ENCODE measurements around the gene VWA5B1. TPM values are rescaled to one million over a fixed set of nuclear protein-coding genes. Genes with fewer than 3 reads are reported as not detected.

The VWA5B1 gene
- total RNA-seq, 1 donor, result not detected

GRCh38 chr1:20368866-20369470, 78.3 kb downstream of the VWA5B1 start:
- peak; percentile 54 for DNase-seq (ENCODE audit: insufficient read length, low spot score, missing footprints)
- Histone ChIP-seq H3K79me2 (ENCODE audit: insufficient read depth, low read length) (no peaks in the 10 kb centered on the region), H4K20me1 (ENCODE audit: insufficient read depth, low read length) (peaks cover 5% of the 10 kb centered on the region), H3K4me1 (ENCODE audit: insufficient read depth, low read length) (no peaks in the 10 kb centered on the region), H2AFZ (ENCODE audit: low read length) (no peak overlapping the region), H3K4me2 (ENCODE audit: insufficient read depth, low read length) (no peak overlapping the region), H3K27ac (ENCODE audit: low read depth, low read length) (no peak overlapping the region), H3K4me3 (ENCODE audit: insufficient read depth, low read length) (no peak overlapping the region), H3K27me3 (ENCODE audit: insufficient read depth, low read length) (peaks cover 69% of the 10 kb centered on the region), H3K36me3 (ENCODE audit: insufficient read depth, low read length) (no peaks in the 10 kb centered on the region), H3K9me3 (ENCODE audit: low read depth, low read length) (no peaks in the 10 kb centered on the region)
- TF ChIP-seq CTCF (IDR thresholded peaks at IDR 0.05; ENCODE audit: extremely low read depth, low read depth, low read length), result no peak

- Histone ChIP-seq H3K4me1 (ENCODE audit: insufficient read depth, low read length) (no peaks in the 10 kb centered on the region), H3K79me2 (ENCODE audit: insufficient read depth, low read length) (no peaks in the 10 kb centered on the region), H3K27me3 (ENCODE audit: insufficient read depth, low read length) (peaks cover 53% of the 10 kb centered on the region), H3K36me3 (ENCODE audit: insufficient read depth, low read length) (no peaks in the 10 kb centered on the region), H3K4me2 (ENCODE audit: insufficient read depth, low read length) (no peak overlapping the region), H3K4me3 (ENCODE audit: insufficient read depth, low read length) (no peak overlapping the region), H3K27ac (ENCODE audit: low read depth, low read length) (no peak overlapping the region), H3K9me3 (ENCODE audit: low read depth, low read length) (no peaks in the 10 kb centered on the region), H4K20me1 (ENCODE audit: insufficient read depth, low read length) (peaks cover 5% of the 10 kb centered on the region), H2AFZ (ENCODE audit: low read length) (no peak overlapping the region)
- DNase-seq (ENCODE audit: insufficient read length, low spot score, missing footprints), result peak; percentile 29
- no peak for TF ChIP-seq CTCF (IDR thresholded peaks at IDR 0.05; ENCODE audit: extremely low read depth, low read depth, low read length)
Observed at GRCh38 chr1:20370698-20371097, 80.0 kb downstream of the VWA5B1 start.

- no peak overlapping the region for H2AFZ ChIP-seq (ENCODE audit: low read length)
- H3K4me2 ChIP-seq (ENCODE audit: insufficient read depth, low read length), result no peak overlapping the region
- H3K4me1 ChIP-seq (ENCODE audit: insufficient read depth, low read length), result no peaks in the 10 kb centered on the region
- H3K79me2 ChIP-seq (ENCODE audit: insufficient read depth, low read length), result no peaks in the 10 kb centered on the region
- no peak for TF ChIP-seq CTCF (IDR thresholded peaks at IDR 0.05; ENCODE audit: extremely low read depth, low read depth, low read length)
- peak; percentile 18 for DNase-seq (ENCODE audit: insufficient read length, low spot score, missing footprints)
- H3K27me3 ChIP-seq (ENCODE audit: insufficient read depth, low read length), result peaks cover 46% of the 10 kb centered on the region
- no peak overlapping the region for H3K27ac ChIP-seq (ENCODE audit: low read depth, low read length)
- peaks cover 5% of the 10 kb centered on the region for H4K20me1 ChIP-seq (ENCODE audit: insufficient read depth, low read length)
- H3K9me3 ChIP-seq (ENCODE audit: low read depth, low read length), result no peaks in the 10 kb centered on the region
- no peaks in the 10 kb centered on the region for H3K36me3 ChIP-seq (ENCODE audit: insufficient read depth, low read length)
- no peak overlapping the region for H3K4me3 ChIP-seq (ENCODE audit: insufficient read depth, low read length)
Observed at GRCh38 chr1:20371411-20371810, 80.7 kb downstream of the VWA5B1 start.

GRCh38 chr1:20371883-20372282, 81.2 kb downstream of the VWA5B1 start:
- no peaks in the 10 kb centered on the region for H3K79me2 ChIP-seq (ENCODE audit: insufficient read depth, low read length)
- H3K4me2 ChIP-seq (ENCODE audit: insufficient read depth, low read length), result no peak overlapping the region
- H3K4me3 ChIP-seq (ENCODE audit: insufficient read depth, low read length), result no peak overlapping the region
- no peaks in the 10 kb centered on the region for H3K9me3 ChIP-seq (ENCODE audit: low read depth, low read length)
- no peak overlapping the region for H3K27ac ChIP-seq (ENCODE audit: low read depth, low read length)
- no peak overlapping the region for H2AFZ ChIP-seq (ENCODE audit: low read length)
- peaks cover 44% of the 10 kb centered on the region for H3K27me3 ChIP-seq (ENCODE audit: insufficient read depth, low read length)
- no peak for TF ChIP-seq CTCF (IDR thresholded peaks at IDR 0.05; ENCODE audit: extremely low read depth, low read depth, low read length)
- H4K20me1 ChIP-seq (ENCODE audit: insufficient read depth, low read length), result peaks cover 5% of the 10 kb centered on the region
- peak; percentile 5 for DNase-seq (ENCODE audit: insufficient read length, low spot score, missing footprints)
- H3K36me3 ChIP-seq (ENCODE audit: insufficient read depth, low read length), result no peaks in the 10 kb centered on the region
- no peaks in the 10 kb centered on the region for H3K4me1 ChIP-seq (ENCODE audit: insufficient read depth, low read length)

Measured in osteoblast (primary cell).